ENCODE results near the gene AQP12A. TPM values are rescaled to one million over a fixed set of nuclear protein-coding genes. Genes with fewer than 3 reads are reported as not detected.

Gene AQP12A
- total RNA-seq, 1 donor from 2014 or later: not detected

DNA sequence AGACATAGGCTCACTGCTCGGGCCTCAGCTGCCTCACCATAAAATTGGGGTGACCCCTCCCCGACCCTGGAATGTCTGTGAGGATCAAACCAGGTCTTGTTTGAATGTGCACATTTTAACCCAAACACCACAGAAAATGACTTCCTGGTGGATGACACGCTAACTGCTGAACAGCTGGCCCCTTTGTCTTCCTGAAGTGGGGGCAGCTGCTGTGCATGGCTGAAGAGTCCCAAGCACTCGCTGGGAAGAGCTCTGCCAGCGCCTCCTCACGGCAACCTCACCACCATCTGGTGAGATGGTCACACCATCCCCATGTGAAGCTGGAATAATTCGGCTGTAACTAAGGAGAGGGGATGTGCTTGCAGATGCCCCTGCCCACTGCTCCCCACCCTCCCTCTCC, 34.0 kb downstream of the AQP12A start:
- H3K4me3 Mint-ChIP-seq (ENCODE audit: unreplicated experiment): no peak overlapping the region
- no peak for TF ChIP-seq CTCF (IDR thresholded peaks at IDR 0.05)

DNA sequence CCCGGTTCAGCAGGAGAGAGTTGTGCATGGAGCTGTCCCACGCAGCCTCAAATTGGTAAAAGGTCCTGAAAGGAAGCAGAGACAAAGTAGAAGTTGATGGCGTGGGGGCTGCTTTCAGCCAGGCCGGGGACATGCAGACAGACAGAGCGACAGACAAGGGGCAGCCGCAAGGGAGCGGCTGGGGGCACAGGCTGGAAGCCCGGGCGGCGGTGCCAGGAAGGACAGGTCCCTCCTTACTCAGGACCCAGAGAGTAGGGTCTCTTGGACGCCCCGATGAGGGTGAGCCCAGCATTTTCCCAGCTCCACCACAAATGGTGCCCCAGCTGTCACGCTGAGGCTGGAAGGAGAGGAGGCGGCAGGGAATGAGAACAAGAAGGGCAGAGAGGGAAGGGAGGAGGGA, 35.2 kb downstream of the AQP12A start:
- peaks cover 10% of the 10 kb centered on the region for H3K27me3 Mint-ChIP-seq (ENCODE audit: unreplicated experiment)
- H3K27ac Mint-ChIP-seq (ENCODE audit: unreplicated experiment): no peak overlapping the region
- H3K4me3 Mint-ChIP-seq (ENCODE audit: unreplicated experiment): no peak overlapping the region
- no peaks in the 10 kb centered on the region for H3K9me3 Mint-ChIP-seq (ENCODE audit: unreplicated experiment)
- DNase-seq (ENCODE audit: extremely low spot score, unreplicated experiment): no peak
- no peaks in the 10 kb centered on the region for H3K4me1 Mint-ChIP-seq (ENCODE audit: unreplicated experiment)
- H3K36me3 Mint-ChIP-seq (ENCODE audit: unreplicated experiment): no peaks in the 10 kb centered on the region
- no peak for TF ChIP-seq CTCF (IDR thresholded peaks at IDR 0.05)

More for the DNA sequence above, 34.0 kb downstream of the AQP12A start:
- no peaks in the 10 kb centered on the region for H3K4me1 Mint-ChIP-seq (ENCODE audit: unreplicated experiment)
- no peaks in the 10 kb centered on the region for H3K36me3 Mint-ChIP-seq (ENCODE audit: unreplicated experiment)
- DNase-seq (ENCODE audit: extremely low spot score, unreplicated experiment): no peak
- H3K9me3 Mint-ChIP-seq (ENCODE audit: unreplicated experiment): no peaks in the 10 kb centered on the region
- peaks cover 10% of the 10 kb centered on the region for H3K27me3 Mint-ChIP-seq (ENCODE audit: unreplicated experiment)
- no peak overlapping the region for H3K27ac Mint-ChIP-seq (ENCODE audit: unreplicated experiment)

DNA sequence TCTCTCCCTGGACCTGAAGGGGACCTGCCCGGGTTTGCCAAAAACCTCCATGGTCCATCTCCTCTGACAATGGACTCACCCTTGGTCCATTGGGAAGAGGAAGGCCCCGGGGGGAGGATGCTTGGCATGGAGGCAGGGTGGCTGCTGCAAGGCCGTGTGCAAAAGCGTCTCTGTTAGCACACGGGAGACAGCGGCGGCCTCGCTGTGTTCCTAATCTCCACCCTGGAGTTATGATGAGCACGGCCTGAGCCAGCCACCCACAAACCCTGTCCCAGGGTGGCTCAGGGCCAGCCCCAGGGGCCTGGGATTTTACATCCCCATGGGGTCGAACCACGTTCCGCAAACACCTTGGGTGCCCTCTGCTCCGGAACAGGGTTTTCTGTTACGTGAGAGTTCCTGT, 35.8 kb downstream of the AQP12A start:
- Mint-ChIP-seq H3K9me3 (ENCODE audit: unreplicated experiment) (no peaks in the 10 kb centered on the region), H3K27me3 (ENCODE audit: unreplicated experiment) (peaks cover 10% of the 10 kb centered on the region), H3K27ac (ENCODE audit: unreplicated experiment) (no peak overlapping the region), H3K4me1 (ENCODE audit: unreplicated experiment) (no peaks in the 10 kb centered on the region), H3K4me3 (ENCODE audit: unreplicated experiment) (no peak overlapping the region), H3K36me3 (ENCODE audit: unreplicated experiment) (no peaks in the 10 kb centered on the region)
- TF ChIP-seq CTCF (IDR thresholded peaks at IDR 0.05): no peak
- DNase-seq (ENCODE audit: extremely low spot score, unreplicated experiment): no peak

DNA sequence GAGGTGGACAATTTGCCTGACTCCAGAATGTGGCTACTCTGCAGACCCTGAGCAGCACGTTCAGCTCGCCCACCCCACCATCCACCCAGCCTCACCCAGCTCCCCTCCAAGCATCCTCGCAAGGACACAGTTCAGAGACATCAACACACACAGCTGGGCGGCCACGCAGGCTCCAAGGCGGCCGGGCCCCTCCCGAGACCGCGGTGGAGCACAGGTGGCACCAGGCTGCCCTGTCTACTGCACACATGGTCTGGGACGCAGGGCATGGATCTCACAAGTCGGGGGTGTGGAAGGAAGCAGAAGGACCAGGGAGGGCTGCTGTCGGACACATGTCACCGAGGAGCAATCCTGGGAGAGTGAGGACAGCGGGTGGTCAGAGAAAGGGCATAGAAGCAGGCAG, 36.2 kb downstream of the AQP12A start:
- Mint-ChIP-seq H3K36me3 (ENCODE audit: unreplicated experiment) (no peaks in the 10 kb centered on the region), H3K4me1 (ENCODE audit: unreplicated experiment) (no peaks in the 10 kb centered on the region), H3K27ac (ENCODE audit: unreplicated experiment) (no peak overlapping the region), H3K9me3 (ENCODE audit: unreplicated experiment) (no peaks in the 10 kb centered on the region), H3K4me3 (ENCODE audit: unreplicated experiment) (no peak overlapping the region), H3K27me3 (ENCODE audit: unreplicated experiment) (peaks cover 10% of the 10 kb centered on the region)
- DNase-seq (ENCODE audit: extremely low spot score, unreplicated experiment): no peak
- TF ChIP-seq CTCF (IDR thresholded peaks at IDR 0.05): no peak

DNA sequence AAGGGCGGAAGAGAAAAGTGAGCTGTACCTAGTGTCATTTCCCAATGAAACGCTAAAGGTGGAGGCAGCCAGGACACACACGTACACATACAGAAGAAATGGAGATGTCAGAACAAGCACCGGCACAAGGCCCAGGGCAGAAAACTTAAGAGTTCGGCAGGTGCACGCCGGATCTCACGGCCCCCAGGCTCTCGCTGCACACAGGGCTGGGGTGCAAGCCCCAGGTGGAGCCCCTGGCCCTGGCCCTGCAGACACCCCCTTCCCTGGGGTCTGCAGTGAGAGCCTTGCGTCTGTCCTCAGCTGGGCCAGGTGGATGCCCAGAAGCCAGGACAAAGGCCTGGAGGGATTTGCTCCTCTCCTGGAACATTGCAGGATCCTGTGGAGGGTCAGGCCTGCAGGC, 36.7 kb downstream of the AQP12A start:
- no peak for DNase-seq (ENCODE audit: extremely low spot score, unreplicated experiment)
- Mint-ChIP-seq H3K4me1 (ENCODE audit: unreplicated experiment) (no peaks in the 10 kb centered on the region), H3K9me3 (ENCODE audit: unreplicated experiment) (no peaks in the 10 kb centered on the region), H3K4me3 (ENCODE audit: unreplicated experiment) (no peak overlapping the region), H3K27me3 (ENCODE audit: unreplicated experiment) (peaks cover 10% of the 10 kb centered on the region), H3K36me3 (ENCODE audit: unreplicated experiment) (no peaks in the 10 kb centered on the region), H3K27ac (ENCODE audit: unreplicated experiment) (no peak overlapping the region)
- TF ChIP-seq CTCF (IDR thresholded peaks at IDR 0.05): no peak
